NCI-H2029 treated with DMSO at 0.1 percent for 48 hours (cell line): Measurements from ENCODE around the gene PPARA.

Experiments used
- DNase-seq: peaks from one replicate; lab custom pipeline; 2025; lab: John Stamatoyannopoulos, UW

PPARA gene

DNA sequence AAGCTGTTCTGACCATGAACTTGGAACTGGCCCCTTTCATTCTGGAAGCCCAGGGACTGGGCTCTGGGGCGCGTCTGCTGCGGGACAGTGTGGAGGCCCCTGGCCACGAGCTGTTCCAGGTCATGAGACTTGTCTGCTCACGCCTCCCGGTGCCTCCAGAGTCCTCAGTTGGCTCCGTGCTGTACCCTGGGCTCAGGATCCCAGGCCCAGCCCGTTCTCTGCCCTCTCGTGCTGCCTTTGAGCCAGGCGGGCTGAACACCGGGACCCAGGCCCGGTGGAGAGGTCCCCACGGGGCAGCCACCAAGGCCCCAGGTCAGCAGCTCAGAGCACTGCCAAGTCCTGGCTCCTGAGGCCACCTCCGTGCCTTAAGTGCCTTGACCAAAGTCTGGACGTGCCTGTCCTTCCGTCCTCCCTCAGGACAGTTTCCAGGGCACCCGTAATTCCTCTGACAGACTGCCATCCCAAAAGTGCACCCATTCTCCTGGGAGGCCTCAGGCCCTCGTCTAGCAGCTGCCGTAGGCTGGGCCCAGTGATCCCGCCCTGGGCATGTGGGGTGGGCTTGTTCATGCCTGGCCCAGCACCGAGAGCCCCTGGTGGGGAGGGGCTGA, 36.3 kb upstream of the PPARA start:
- DNase-seq, result no peak

DNA sequence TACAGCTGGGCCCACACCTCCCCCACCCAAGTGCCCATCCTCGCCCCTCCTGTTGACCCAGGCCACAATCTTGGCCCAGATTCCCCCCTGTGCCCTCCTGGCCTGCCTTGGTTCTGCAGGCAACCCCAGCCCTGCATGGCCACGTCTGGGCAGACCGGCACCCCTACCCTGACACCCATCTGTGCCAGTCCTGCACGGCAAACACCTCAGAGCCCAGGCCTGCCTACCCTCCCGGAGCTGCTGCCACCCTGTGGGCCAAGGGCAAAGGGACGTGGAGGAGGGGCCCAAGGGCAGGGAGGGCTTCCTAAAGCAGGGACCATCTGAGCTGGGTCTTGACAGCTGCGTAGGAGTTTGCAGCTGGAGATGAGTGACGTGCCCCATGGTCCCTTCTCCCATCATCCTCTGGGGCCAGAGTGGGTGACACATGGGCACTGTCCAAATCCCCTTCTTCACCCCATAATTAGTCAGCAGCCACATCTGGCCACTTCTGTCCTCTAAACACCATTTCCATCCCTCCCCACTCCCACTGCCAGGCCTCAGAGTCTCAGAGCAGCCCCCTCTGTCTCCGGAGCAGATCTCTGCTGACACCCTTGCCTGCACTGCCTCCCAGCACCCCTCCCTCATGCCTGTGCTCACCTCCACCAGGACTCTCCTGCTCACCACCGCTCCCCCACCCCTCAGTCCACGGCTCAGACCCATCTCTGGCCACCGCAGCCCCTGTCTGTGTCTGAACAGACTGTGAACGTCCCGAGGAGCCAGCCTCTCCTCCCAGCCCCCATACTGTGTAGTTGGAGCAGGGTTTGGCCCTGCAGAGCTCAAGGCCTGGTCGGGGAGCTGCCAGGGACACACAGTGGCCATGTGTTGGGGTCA, 35.6 kb upstream of the PPARA start:
- DNase-seq, result no peak

DNA sequence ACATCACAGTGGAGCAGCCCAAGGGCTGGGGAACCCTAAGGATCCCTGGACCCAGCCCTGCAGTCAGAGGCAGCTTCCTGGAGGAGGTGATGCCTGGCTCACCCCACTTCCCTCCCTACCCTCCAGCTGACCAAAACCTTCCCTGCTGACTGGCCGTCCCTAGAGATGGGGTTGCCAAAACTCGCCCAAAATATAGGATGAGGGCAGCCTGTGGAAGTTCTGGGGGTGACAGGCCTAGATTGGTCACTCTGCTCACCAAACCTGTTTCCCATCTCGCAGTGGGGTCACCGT, 35.0 kb upstream of the PPARA start:
- no peak for DNase-seq

DNA sequence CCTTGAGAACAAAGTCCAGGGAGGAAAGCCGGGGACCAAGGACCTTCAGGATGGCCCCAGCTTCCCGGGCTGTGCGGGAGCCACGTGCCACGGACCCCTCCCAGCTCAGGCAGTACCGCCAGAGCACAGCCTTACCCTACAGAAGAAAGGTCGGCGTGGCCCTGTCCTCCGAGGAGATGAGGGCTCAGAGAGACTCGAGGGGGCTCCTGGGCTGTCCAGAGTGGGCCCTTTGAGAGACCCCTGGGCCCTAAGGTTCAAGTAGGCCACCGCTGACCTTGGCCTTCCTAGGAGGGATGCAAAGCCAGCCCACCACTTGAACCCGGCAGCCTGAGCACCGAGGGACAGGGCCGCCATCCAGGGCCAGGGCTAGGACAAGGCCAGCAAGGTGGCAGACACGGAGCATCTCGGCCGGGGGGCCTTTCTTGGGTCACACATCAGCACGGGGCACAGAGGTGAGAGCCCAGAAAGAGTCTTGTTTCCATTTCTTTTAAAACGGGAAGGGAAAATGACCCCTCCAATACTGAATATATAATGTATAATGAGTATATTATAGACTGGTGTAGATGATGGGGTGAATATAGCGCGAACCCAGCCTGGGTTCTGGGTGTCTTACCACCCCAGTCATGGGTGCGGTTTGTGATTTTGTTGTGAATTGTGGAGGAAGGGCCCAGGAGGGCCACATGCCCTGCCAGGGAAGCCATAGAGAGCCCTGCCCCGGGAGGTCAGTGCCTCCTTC, 34.4 kb upstream of the PPARA start:
- DNase-seq, result no peak

DNA sequence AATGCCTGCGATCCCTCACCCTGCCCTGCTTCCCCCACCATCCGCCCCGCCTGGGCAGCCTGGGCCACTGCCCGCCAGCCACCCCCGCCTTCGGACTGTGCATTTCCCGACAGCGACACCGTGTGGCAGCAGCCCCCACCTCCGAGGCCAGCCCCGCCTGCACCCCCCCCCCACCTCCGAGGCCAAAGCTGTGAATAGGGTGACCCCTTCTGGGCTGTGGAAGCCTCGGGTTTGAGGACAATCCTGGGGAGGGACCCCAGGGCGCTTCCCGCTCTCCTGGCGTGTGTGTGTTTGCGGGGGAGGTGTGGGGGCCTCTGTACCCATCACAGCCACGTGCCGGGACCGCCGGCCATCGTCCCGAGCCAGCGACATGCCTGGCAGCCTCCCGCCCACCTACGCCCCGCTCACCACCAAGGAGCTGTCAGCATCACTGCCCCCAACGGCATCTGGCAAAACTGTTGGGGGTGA, 33.8 kb upstream of the PPARA start:
- no peak for DNase-seq

DNA sequence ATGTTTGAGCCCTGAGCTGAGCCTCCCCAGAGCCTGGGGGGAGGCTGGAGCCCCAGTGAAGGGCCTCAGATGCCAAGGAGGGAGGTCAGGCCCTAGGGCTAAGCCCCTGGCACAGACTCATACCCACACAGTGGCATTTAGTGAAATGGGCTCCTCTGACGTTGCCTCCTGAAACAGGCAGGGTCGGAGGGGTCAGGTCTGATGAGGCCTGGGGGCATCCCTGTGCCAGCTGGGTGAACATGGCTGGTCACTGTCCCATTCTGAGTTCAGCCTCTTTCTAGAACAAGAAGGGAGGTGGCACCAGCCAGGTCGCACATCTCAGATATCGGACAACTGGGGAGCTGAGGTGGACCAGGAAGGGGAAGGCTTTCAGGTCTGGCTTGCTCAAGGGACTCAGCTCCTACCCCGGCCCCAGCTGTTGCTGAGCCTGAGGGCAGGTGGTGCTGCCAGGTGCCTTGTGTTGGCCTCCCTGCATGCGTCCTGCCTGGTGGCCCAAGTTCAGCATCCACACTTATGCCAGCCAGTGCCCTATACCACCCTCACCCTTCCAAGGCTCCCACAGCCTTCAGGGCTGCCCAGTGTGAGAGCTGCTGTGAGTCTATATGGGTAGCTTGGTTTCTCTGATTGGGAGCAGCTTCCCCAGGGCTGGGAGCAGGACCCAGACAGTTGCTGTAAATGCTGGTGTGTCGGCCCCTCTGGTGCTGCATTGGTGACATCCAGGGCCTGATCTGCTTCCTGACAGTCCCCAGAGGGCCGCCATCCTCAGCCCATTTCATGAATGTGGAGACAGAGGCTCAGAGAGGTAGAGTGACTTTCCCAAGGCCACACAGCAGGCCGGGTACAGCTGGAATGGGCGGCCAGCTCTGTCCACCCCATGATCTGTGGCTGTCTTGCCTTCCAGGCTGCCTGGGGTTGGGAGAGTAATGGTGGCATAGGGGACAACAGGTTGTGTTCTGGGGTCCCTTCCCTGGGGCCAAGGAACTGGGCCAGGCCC, 32.8 kb upstream of the PPARA start:
- DNase-seq, result no peak

DNA sequence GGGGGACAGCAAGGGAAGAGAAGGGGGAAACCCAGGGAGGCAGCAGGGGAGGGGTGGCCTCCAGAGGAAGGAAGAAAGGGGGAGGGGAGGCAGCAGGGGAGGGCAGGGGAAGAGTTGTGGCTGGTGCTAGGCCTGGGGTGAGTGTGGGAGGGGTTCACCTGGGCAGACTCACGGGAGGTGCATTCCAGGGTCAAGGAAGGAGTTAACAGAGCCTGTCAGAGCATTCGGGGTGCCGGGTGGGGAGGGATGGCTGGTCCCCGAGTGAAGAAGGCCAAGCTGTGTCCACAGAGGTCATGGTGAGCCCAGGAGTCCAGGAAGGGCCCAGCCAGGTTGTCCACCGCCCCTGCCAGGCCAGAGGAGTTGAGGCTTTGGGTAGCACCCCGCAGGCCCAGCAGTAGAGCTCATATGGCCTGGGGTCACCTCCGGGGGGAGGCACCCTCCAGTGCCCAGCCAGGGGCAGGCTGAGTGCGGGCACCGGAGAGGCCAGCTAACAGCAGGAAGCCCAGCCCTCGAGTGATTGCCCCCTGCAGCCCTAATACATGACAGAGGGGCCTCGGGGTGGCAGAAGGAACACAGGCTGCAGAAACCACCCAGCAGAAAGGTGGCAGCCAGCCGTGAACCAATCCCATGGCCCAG, 31.1 kb upstream of the PPARA start:
- DNase-seq, result no peak

DNA sequence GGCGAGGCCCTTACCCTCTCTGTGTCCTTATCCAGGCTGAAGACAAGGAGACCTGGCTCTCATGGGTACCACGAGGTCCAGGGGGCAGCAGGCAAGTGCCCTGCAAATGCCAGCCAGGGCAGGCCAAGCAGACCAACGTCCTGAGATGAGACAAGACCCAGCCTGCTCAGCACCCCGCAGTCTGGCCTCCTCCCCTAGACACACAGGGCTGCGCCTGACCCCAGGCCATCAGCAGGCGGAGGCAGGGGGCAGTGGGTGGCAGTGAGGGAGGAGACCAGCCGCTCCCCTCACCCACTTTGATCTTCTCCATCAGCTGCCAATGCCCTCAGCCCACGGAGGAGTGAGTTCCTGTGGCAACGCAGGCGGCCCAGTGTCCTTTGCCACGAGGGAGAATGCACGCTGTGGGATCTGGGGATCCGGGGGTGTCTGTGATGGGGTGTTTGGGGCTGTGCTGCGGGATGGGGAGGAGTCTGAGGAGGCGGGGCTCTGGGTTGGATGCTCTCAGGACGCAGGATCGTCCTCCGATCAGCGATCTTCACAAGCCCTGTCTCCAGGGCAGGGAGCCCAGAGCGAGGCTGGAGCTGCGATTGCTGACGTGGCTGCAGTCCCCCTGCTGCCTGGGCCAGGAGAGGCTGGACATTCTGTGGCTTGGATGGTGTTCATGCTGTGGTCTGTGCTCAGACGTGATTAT, 30.5 kb upstream of the PPARA start:
- DNase-seq, result no peak

DNA sequence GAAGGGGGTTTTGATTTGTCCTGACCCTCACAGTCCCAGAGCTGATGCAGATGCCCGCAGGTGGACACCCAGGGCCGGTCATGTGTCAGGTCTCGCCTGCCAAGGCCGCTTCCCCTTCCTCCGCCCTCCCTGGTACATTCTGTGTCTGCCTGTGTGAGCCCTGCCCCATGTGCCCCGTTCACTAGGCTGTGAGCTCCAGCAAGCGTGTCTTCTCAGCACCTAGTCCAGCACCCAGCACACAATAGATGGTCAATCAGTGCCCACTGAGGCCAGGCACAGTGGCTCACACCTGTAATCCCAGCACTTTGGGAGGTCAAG, 29.9 kb upstream of the PPARA start:
- no peak for DNase-seq

DNA sequence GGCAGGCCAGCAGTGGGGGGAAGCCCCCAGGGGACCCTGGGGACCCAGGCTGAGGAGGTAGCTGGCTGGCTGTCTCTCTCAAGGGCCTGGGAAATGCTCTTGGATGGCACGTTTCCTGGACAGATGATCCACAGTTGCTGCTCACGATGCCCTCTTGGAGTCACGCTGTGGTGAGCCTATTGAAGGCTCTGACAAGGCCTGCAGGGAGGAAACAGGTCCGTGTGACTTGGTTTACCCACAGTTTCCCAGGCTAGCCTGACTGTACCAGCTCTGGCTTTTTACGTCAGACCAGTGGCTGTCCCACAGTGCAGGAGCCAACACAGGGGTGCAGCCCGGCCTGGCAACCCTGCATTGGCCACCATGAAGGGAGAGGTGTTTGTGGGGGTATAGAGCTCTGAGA, 29.2 kb upstream of the PPARA start:
- DNase-seq, result no peak

DNA sequence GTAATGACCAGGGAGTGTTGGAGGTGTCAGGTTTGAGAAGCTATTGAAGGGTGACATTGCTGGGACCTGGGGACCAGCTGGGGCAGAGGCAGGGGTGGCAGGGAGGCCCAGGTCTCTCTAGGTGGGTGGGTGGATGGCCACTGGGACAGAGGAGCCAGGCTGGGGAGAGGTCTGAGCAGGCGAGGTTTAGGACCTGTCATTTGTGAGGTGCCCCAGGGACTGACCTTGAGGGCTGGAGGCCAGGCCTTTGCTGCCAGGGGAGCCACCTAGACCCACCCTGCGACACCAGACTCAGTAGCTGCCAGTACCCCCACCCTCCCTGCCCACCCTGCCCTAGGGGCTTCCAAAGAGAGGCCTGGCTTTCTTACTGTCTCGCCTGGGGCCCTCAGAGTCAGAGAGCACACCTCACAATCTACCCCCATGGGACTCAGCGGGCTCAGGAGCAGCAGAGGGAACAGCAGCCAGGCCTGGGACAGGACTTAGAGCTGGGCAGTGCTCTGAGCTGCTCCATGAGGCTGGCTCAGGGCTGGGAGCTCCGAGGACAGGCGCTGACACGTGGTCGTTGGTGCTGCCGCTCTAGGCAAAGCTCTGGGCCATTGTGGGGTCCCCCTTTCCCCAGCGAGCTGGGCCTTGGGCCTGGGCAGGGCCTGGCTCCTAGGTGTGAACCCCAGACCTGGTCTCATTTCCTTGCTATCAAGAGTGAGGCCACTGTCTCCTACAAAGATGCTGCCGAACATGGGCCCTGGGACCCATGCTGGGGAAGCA, 28.6 kb upstream of the PPARA start:
- DNase-seq, result no peak

DNA sequence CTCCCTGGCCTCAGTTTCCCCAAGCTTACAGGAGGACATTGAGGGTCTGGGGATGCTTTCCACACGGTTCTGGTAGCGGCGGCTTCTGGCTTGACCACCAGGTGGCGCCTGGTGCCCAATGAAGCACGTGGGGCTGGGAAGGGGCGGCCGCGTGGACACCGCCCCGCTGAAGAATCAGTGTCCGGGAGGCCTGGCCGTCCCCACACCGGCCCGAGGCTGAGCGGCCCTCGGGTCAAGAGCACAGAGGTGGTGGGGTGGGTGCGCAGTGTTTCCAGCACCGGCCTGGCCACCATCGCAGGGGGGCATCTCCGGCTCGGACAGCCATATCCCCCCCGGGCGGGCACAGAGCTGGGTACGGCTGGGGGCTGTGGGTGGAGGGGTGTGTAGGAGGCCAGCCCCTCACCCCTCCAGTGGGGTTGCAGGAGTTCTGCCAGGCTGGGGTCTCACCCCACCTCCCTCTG, 27.8 kb upstream of the PPARA start:
- no peak for DNase-seq

DNA sequence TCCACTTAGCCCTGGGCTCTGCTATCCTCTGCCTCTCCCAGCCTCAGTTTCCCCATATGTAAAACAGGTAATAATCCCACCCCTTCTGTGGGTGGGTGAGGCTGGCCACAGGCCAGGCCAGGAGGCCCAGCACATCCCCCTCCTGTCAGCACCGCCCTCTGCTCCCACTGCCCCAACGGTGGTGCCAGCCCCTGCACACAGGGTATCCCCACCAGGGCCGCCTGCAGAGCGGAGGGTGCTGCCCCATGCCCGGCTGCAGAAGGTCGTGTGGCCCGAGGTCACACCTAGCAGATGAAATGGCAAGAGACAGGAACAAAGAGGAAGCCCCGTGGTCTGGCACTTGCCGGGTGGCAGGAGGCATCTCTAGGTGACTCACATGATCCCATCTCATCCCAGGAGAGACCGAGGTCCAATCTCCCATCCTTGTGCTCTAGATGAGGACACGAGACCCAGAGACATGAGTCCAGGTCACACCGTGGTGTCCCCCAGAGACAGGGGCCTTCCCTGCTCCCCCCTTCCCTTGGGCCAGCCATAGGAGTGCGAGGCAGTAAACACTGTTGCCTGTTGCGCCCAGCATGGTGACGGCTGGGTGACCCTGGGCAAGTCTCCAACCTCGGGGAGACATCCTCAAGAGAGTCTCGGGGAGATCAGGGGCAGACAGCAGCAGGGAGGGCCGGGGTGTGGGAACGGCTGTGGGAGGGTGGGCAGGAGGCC, 27.2 kb upstream of the PPARA start:
- no peak for DNase-seq

DNA sequence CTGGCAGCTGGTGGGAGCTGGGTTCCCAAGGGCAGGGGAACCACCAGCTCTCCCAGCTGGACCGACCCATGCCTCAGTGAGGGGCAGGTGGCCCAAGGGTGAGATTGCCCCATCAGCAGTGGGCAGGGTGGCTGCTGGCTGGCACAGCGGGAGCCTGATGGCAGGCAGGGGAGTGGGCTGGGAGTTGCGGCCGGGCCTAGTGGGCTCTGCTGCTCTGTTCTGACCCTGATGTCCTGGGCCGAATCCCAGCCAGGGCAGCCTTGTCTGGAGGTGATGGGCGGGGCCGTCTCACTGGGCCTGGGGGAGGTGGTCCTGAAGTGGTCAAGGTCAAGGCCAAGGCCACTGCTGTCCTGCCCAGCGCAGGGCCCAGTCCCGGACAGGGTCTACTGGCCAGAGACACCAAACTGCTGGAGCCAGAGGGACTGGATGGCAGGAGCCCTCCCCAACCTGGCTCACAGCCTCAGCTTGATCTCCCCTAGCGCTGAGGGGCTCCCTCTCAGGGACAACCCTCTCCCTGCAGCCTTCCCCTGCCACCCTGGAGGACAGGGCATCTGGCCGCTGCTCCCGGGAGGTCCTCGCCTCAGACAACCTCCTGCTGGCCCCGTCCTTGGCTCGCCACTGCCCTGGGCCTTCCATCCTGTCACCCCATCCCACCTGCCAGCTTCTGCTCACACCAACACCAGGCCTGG, 26.5 kb upstream of the PPARA start:
- no peak for DNase-seq

DNA sequence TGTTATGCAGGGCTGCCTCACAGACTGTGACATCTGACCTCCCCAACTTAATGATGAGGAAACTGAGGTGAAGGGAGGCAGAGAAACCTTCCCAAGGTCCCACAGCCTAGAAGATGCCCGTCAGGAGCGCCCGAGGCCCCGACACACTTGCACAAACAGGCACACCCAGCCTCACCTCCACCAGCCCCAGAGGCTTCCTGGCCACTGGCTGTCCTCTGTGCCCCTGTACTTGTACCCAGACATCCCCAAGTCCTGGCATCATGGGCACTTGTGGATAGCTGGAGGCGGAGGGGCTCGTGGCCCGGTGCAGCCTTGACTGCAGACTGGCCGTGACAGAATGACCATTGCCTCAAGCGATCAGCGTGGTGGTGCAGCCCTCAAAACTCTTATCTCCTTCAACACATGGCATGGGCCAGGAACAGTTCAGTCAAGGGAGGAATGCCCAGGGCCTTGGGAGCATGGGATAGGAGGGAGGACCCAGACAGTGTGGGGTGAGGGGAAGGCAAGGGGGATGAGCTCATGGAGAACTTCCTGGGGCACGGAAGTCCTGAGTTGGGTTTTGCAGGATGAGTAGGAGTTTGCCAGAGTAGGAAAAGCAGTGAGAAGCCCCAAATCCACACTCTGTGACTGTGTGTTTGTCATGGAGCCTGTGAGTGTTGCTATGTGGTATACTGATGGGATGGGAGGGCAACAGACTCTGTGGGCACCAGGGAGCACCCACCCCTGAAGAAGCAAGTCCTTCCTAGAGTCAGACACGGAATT, 25.8 kb upstream of the PPARA start:
- no peak for DNase-seq

DNA sequence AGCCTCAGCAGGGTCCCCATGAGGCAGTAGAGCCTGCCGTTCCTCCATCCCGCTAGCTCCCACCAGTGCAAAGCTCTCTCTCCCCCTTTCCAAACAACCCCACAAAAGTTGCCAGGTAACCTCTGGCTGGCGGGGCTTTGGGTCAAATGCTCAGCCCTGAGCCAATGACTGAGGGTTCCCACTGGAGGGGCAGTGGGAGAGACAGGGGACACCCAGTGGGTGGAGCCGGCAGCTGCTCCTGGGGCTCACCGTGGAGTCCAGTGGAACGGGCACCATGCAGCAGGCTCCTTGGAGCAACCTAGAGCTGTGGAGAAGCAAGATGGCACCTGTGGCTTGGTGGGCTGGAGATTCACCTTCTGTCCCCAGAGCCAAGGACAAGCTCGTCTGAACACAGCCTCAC, 25.0 kb upstream of the PPARA start:
- no peak for DNase-seq

DNA sequence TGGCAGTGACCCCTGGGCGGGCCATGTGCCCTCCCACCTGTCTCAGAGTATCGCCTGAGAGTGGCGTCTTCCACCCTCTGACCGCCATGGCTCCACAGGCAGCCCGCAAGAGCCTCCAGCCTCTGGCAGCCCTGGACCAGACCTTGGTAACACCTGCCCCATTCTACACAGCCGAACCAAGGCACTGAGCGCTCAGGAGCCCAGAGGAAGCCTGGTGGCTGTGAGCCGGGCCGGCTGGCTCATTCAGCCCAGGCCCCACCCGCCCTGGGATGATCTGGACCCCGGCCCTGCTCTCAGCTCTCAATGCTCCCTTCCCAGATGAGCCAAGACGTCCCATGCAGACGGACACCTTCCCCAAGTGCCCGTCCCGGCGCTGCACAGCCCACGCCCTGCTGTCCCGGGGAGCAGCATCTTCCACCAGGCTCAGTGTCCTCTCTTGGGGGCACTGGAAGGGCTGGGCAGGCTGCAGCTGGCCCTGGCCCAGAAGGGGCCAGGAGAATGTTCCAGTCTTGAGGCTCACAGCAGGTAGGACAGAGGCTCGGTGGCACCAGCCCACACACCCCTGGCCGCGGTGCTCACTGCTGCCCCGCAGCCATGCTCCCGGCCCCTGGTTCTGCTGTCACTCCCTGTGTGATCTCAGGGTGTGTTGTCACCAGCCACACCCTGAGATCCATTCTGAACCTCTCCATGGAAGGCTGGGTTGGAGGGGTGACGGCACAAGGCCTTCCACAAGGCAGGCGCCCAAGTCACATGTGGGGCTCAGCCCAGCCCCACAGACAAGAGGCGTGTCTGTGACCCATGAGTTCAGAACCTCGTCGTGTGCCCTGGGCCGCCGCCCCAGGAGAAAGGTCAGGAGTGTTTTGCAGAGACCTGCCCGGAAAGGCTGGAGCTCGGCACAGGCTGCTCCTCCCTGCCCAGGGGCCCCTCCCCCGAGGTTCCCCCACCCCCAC, 24.2 kb upstream of the PPARA start:
- DNase-seq, result no peak
